Measurements from ENCODE around the gene ALS2.
"Not testable (repeated sequence)": the region's sequence is repeated elsewhere in the genome, so short reads cannot be mapped to it uniquely, and the experiment has no call there.

Gene ALS2

GRCh38 chr2:201790989-201791388 lies 10.3 kb upstream of the ALS2 start:
- DNase-seq = no peak

- no peak for DNase-seq
These were observed 9.6 kb upstream of the ALS2 start for GRCh38 chr2:201790291-201790690.

DNA sequence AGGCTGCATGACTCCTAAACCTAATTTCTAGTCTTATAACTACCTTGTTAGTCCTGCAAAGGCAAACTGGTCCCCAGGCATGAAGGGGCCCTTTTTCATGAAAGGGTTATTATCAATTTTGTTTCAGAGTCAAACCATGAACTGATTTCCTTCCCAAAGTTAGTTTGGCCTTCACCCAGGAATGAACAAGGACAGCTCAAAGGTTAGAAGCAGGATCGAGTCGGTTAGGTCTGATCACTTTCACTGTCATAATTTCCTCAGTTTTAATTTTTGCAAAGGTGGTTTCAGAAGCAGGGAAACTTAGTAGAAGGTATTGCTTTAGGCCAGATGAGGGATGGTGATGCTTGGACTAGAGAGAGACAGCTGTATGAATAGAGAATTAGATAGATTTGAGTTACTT lies 8.7 kb upstream of the ALS2 start:
- DNase-seq = no peak

GRCh38 chr2:201788371-201788770 lies 7.6 kb upstream of the ALS2 start:
- DNase-seq = no peak

- DNase-seq = no peak
These were observed 5.7 kb upstream of the ALS2 start for GRCh38 chr2:201786471-201786870.

- no peak for DNase-seq
These were observed 4.4 kb upstream of the ALS2 start for GRCh38 chr2:201785135-201785534.

DNA sequence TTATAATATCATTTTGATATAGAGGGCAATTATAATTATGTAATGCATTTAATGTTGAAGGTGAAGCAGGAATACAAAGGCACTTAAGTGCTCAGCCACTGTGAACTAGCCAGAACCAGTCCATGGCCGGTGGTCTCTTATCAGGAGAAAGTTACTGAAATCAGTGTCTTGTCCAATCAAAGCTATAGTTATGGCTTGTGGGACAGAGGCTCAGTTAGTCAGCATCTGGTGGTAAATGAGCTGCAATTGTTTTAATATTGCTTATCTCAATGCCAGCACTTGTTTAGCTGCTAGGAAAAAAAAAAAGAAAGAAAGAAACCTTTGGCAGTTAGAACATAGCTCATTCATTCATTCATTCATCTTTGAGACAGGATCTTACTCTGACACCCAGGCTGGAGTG lies 3.8 kb upstream of the ALS2 start:
- no peak for DNase-seq

GRCh38 chr2:201781557-201782051 lies 871 bp upstream of the ALS2 start:
- DNase-seq = peak; percentile 0

- peak; percentile 16 for DNase-seq
These were observed 646 bp downstream of the ALS2 start for GRCh38 chr2:201779901-201780673.

- no peak for DNase-seq
These were observed 2.9 kb downstream of the ALS2 start for GRCh38 chr2:201777869-201778268.

- no peak for DNase-seq
These were observed 3.7 kb downstream of the ALS2 start for GRCh38 chr2:201777043-201777442.

DNA sequence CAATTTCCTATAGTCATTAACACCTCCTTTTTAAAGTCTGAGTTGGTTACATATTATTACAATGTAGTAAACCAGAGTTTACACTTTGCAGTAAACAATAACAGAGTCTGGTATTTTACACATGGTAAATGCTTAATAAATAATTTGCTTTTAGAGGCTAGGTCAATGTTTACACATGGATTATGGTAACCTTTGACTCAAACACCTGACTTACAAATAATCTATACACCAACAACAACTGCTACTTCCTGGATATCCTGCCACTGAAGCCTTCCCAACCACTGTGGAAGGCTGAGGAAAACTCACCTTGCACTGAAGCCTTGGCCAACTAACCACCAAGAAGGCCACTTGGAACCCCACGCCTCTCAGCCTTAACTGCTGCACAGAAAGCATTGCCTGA lies 5.4 kb downstream of the ALS2 start:
- no peak for DNase-seq

GRCh38 chr2:201774546-201774945 lies 6.2 kb downstream of the ALS2 start:
- no peak for DNase-seq

GRCh38 chr2:201773990-201774389 lies 6.7 kb downstream of the ALS2 start:
- no peak for DNase-seq

GRCh38 chr2:201769666-201770373 lies 10.9 kb downstream of the ALS2 start:
- DNase-seq = no peak

GRCh38 chr2:201768918-201769317 lies 11.8 kb downstream of the ALS2 start:
- no peak for DNase-seq

GRCh38 chr2:201765799-201766198 lies 14.9 kb downstream of the ALS2 start:
- no peak for DNase-seq

GRCh38 chr2:201764469-201764868 lies 16.3 kb downstream of the ALS2 start:
- DNase-seq = not testable (repeated sequence)

- DNase-seq = no peak
These were observed 19.6 kb downstream of the ALS2 start for GRCh38 chr2:201761101-201761500.

DNA sequence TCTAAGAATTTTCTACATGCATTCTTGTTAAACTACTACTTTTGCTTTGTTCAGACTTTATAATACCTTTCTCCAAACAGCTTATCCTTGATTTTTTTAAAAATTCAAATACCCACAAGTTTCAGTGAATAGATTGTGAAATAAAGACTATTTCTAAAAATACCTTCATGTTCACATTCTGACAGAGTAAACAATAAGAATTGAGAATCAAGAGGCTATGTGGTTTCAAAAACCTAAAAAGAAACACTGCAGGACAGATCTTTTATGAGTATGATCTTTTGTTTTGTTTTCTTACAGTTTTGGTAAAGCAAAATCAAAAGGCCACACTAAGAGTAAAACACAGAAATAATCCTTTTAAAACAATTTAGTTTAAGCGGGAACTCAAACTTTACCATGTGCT lies 21.2 kb downstream of the ALS2 start:
- DNase-seq = no peak

- no peak for DNase-seq
These were observed 21.9 kb downstream of the ALS2 start for GRCh38 chr2:201758873-201759272.

DNA sequence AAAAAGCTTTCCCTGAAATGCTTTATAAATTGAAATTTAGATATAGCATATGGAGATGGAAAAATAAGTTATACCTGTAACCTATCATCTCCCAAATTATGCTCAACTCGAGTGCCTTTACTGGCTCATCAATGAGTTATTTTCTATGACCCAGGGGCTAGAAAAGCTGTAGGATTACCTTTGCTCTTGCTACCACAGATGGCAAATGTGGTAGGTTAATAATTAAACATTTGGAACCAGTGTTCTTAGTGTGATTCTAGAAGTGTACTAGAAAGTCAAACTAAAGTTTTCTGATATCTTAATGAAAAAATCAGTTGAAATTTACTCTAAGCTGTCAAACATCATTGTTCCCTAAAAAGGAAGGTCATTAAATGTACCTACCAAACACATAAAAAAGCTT lies 22.5 kb downstream of the ALS2 start:
- no peak for DNase-seq

DNA sequence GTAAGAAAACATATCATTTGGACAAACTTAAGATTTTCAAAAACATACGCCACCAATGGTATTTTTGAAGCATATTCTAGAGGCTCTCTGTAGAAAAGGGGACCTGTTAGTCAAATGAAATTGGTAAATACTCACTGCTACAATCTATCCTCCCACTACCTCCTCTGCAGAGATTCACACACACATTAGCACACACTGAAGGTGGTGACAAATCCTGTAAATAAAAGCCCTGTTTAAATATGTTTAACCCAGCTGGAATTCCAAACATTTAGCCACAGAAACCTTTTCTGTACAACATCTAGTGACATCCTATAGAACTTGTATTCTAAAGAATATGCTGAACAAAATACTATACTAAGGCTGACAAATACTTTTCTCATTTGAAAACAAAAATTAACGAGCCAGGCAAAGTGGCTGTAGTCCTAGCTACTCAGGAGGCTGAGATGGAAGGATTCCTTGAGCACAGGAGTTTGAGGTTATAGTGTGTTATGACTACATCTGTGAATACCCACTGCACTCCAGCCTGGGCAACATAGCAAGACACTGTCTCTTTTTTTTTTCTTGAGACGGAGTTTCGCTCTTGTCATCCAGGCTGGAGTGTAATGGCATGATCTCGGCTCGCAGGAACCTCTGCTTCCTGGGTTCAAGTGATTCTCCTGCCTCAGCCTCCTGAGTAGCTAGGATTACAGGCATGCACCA lies 25.9 kb downstream of the ALS2 start:
- no peak for DNase-seq

- DNase-seq = no peak
These were observed 29.2 kb downstream of the ALS2 start for GRCh38 chr2:201751566-201751965.
